Lower leg skin (tissue), 3 donors: ENCODE results near the gene AMN.

Experiments
- CTCF ChIP-seq, 3 donors: fragments of 450-650 bp; IDR thresholded peaks; one replicate each; pipeline ENCODE4 v1.5.1; 2016; ENCODE audit warnings: antibody characterized with exemption in 3 of 3, mild to moderate bottlenecking in 3 of 3, moderate library complexity in 2 of 3
- POLR2A ChIP-seq, 2 donors: fragments of 450-650 bp; IDR thresholded peaks; one replicate each; pipeline ENCODE4 v1.6.1; 2016 to 2017; ENCODE audit warnings: antibody characterized with exemption in 2 of 2, mild to moderate bottlenecking in 1 of 2, moderate library complexity in 1 of 2

- TF ChIP-seq CTCF (IDR thresholded peaks at IDR 0.05) (no peak), POLR2A (IDR thresholded peaks at IDR 0.05) (no peak)
These were observed 5.5 kb downstream of the AMN start for GRCh38 chr14:102927878-102928411.
